ENCODE measurements around the gene PTGES3. TPM values are rescaled to one million over a fixed set of nuclear protein-coding genes. Genes with fewer than 3 reads are reported as not detected.

PTGES3 gene
- 55.1 and 58.8 TPM in 2 replicates for total RNA-seq (2013; cell fraction: nucleolus; rRNA removed)
- total RNA-seq (2014; rRNA removed), result 128 and 136 TPM in 2 replicates
- 160 and 164 TPM in 2 replicates for total RNA-seq (2014; rRNA removed; fragmentation: Illumina TruSeq; extraction: Trizol)
- total RNA-seq (2021), result 262 and 263 TPM in 2 replicates
- 117 TPM for polyA plus RNA-seq (2011; ENCODE audit: low read depth)
- polyA plus RNA-seq (2011; rRNA removed), result 143 and 208 TPM in 2 replicates
- polyA plus RNA-seq (2011; cell fraction: cytosol; rRNA removed), result 50.8 and 55.0 TPM in 2 replicates
- 69.1 and 79.0 TPM in 2 replicates for polyA plus RNA-seq (2011; cell fraction: nucleus; rRNA removed)
- 183 and 246 TPM in 2 replicates for polyA plus RNA-seq (2012)
- 317 and 356 TPM in 2 replicates for polyA plus RNA-seq (2014; fragmentation: Illumina TruSeq; extraction: Trizol)
- 100 to 1,000 TPM; 117 to 186 TPM for polyA plus RNA-seq (2014; fragmentation: Nextera tagmentation; extraction: Ambion mirVana)
- 135 and 154 TPM in 2 replicates for polyA plus RNA-seq (2014; rRNA removed)
- polyA plus RNA-seq (2016; fragmentation: Nextera tagmentation; extraction: Ambion mirVana), result 100 to 1,000 TPM; 509 to 520 TPM
- polyA minus RNA-seq (2011; rRNA and poly(A)+ RNA removed), result 47.4 and 60.2 TPM in 2 replicates
- 74.6 and 80.4 TPM in 2 replicates for polyA minus RNA-seq (2011; cell fraction: cytosol; rRNA and poly(A)+ RNA removed)
- polyA minus RNA-seq (2011; cell fraction: nucleus; rRNA and poly(A)+ RNA removed), result 26.0 and 48.0 TPM in 2 replicates
- Bru-seq, nascent RNA, result percentile 95 among the genes with signal in this experiment
- BruChase-seq, experiment 1, labeled RNA remaining after a 6-hour chase, result percentile 99 among the genes with signal in this experiment
- BruChase-seq, experiment 2, labeled RNA remaining after a 2-hour chase, result percentile 97 among the genes with signal in this experiment
- long read RNA-seq, experiment 1, transcript PTGES3-202 (7 exons, 1,547 nt), result minor isoform, 16 of 519 reads
- long read RNA-seq, experiment 1, transcript PTGES3-201 (8 exons, 1,920 nt), result major isoform, 450 of 519 reads
- long read RNA-seq, experiment 1, partial matches to known transcripts, result 10 of 519 reads
- long read RNA-seq, experiment 1, other reads (novel, unspliced or antisense), result 37 of 519 reads
- long read RNA-seq, experiment 2, transcript PTGES3-204 (7 exons, 1,017 nt), result minor isoform, 40 of 3,775 reads
- long read RNA-seq, experiment 2, transcript PTGES3-202 (7 exons, 1,547 nt), result minor isoform, 83 of 3,775 reads
- long read RNA-seq, experiment 2, transcript PTGES3-201 (8 exons, 1,920 nt), result major isoform, 3,470 of 3,775 reads
- long read RNA-seq, experiment 2, transcript PTGES3-207 (9 exons, 2,077 nt), result minor isoform, 14 of 3,775 reads
- long read RNA-seq, experiment 2, partial matches to known transcripts, result 51 of 3,775 reads
- long read RNA-seq, experiment 2, other reads (novel, unspliced or antisense), result 117 of 3,775 reads

GRCh38 chr12:56688129-56688845, at the start of gene PTGES3:
Gene PTGES3 (minus strand): TSS chr12:56688284. CDS start chr12:56687999, 285 bp downstream.
- peak within 1 kb of the TSS; percentile 90 for H3K4me3 ChIP-seq
- ATAC-seq, result peak; percentile 75
- ChIA-PET POLR2A (interaction anchor here (0.7 to 8.8 kb wide), 14 partner anchors 11 to 66 kb away, joined by 3 to 155 read pairs (median 7); partner anchors contain the start of genes ATP5F1B, BAZ2A and NACA), CTCF (interaction anchor here (1.2 to 1.5 kb wide), 4 partner anchors 34 to 423 kb away, joined by 3 to 6 read pairs (median 4); partner anchors contain the start of gene STAT6), SMC1A (ENCODE audit: uncharacterized antibody, unreplicated experiment) (interaction anchor here (0.6 to 2.9 kb wide), 11 partner anchors 25 to 69 kb away, joined by 3 to 18 read pairs (median 5); partner anchors contain the start of gene NACA), RAD21 (ENCODE audit: unreplicated experiment) (interaction anchor here (0.6 to 9.0 kb wide), 8 partner anchors 29 to 424 kb away, joined by 3 to 176 read pairs (median 4); partner anchors contain the start of genes ATP5F1B, BAZ2A and NACA)
- H3K4me2 ChIP-seq (ENCODE audit: control insufficient read depth, insufficient read depth), result peak within 1 kb of the TSS; percentile 87
- H3K27ac ChIP-seq (ENCODE audit: control insufficient read depth, insufficient read depth), result peak within 1 kb of the TSS; percentile 99
- peak within 1 kb of the TSS; percentile 81 for H2AFZ ChIP-seq (ENCODE audit: control insufficient read depth, low read depth, low read length)
- peak within 1 kb of the TSS; percentile 100 for H3K9ac ChIP-seq (ENCODE audit: control insufficient read depth, insufficient read depth, low read length)
- intact Hi-C loops (cut with micrococcal nuclease; ENCODE audit: unreplicated experiment) (loop anchor here (1.0 to 5.0 kb wide), 6 partner anchors 37 to 571 kb away; partner anchors contain the start of genes NAB2, NACA, PRIM1 and RPL41), in situ Hi-C loops (cut with MboI) (no loop called here)
- WGBS (ENCODE audit: insufficient coverage, insufficient replicate concordance, low lambda C conversion rate, missing lambda C conversion rate), result 1% methylated on average over 57 of the region's 64 CpGs
- no peaks in the 10 kb centered on the region for H4K20me1 ChIP-seq (ENCODE audit: control insufficient read depth, insufficient read depth)
- DNase-seq (ENCODE audit: low read depth, low spot score), result peak; percentile 92
- H3K79me2 ChIP-seq (ENCODE audit: control insufficient read depth, insufficient read depth, low read length), result peaks cover 53% of the 10 kb centered on the region
- H3K36me3 ChIP-seq (ENCODE audit: control insufficient read depth in 2 of 2, insufficient read depth in 2 of 2, low read length in 1 of 2), result no peaks in the 10 kb centered on the region
- H3K9me3 ChIP-seq (replicated peaks; ENCODE audit: control insufficient read depth, insufficient read depth, low read length), result no peaks in the 10 kb centered on the region
- no peaks in the 10 kb centered on the region for H3K4me1 ChIP-seq (ENCODE audit: control insufficient read depth, insufficient read depth, low read length)
- H3K27me3 ChIP-seq (replicated peaks in 1 of 2; ENCODE audit: control insufficient read depth in 2 of 2, insufficient read depth in 2 of 2, low read length in 1 of 2), result no peaks in the 10 kb centered on the region
- peak; percentile 99 for FAIRE-seq
- no TSS peak for BruUV-seq (replicated peaks)
- TF ChIP-seq DPF2 (IDR thresholded peaks at IDR 0.05), result 0 out of 2 replicates have a peak, but pooled peaks have one; percentile 23
- TF ChIP-seq BRCA1 (IDR thresholded peaks at IDR 0.05; ENCODE audit: low read depth, low read length), result peak; percentile 68; the same call in 1 of the 2 replicates
- TF ChIP-seq, protein P1, sequence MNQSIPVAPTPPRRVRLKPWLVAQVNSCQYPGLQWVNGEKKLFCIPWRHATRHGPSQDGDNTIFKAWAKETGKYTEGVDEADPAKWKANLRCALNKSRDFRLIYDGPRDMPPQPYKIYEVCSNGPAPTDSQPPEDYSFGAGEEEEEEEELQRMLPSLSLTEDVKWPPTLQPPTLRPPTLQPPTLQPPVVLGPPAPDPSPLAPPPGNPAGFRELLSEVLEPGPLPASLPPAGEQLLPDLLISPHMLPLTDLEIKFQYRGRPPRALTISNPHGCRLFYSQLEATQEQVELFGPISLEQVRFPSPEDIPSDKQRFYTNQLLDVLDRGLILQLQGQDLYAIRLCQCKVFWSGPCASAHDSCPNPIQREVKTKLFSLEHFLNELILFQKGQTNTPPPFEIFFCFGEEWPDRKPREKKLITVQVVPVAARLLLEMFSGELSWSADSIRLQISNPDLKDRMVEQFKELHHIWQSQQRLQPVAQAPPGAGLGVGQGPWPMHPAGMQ (IDR thresholded peaks at IDR 0.05; ENCODE audit: borderline replicate concordance), result peak; percentile 66
- TF ChIP-seq MYC (IDR thresholded peaks at IDR 0.05; ENCODE audit: insufficient read depth, insufficient read length, insufficient replicate concordance, low read length, severe bottlenecking), result no peak
- peak; percentile 86; the same call in 1 of the 2 replicates for TF ChIP-seq BACH1 (IDR thresholded peaks at IDR 0.05; ENCODE audit: borderline replicate concordance)
- TF ChIP-seq, protein P2, sequence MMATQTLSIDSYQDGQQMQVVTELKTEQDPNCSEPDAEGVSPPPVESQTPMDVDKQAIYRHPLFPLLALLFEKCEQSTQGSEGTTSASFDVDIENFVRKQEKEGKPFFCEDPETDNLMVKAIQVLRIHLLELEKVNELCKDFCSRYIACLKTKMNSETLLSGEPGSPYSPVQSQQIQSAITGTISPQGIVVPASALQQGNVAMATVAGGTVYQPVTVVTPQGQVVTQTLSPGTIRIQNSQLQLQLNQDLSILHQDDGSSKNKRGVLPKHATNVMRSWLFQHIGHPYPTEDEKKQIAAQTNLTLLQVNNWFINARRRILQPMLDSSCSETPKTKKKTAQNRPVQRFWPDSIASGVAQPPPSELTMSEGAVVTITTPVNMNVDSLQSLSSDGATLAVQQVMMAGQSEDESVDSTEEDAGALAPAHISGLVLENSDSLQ (IDR thresholded peaks at IDR 0.05), result peak; percentile 27; the same call in 1 of the 2 replicates
- TF ChIP-seq IRF3 (IDR thresholded peaks at IDR 0.05), result 0 out of 2 replicates have a peak, but pooled peaks have one; percentile 9
- no peak for TF ChIP-seq KDM1A (IDR thresholded peaks at IDR 0.05; ENCODE audit: borderline replicate concordance)
- no peak for TF ChIP-seq IRF4 (IDR thresholded peaks at IDR 0.05; ENCODE audit: low read depth, low read length)
- TF ChIP-seq YBX1 (IDR thresholded peaks at IDR 0.05), result no peak
- no peak for TF ChIP-seq RBBP5 (conservative IDR thresholded peaks at IDR 0.05)
- no peak; the same call in 1 of the 2 replicates for TF ChIP-seq MTA3 (IDR thresholded peaks at IDR 0.05; ENCODE audit: borderline replicate concordance, low read length)
